Fibroblast of skin of left biceps (primary cell): ENCODE data around the gene PRR33.

Experiments used
- DNase-seq, 2 experiments: peaks; one replicate each; pipeline ENCODE4 v3.0.0-alpha.2; 2013; ENCODE audit warnings: low read depth in 2 of 2

Gene PRR33

GRCh38 chr11:1927848-1928469 is 36.3 kb upstream of the PRR33 start:
- no peak for DNase-seq

DNA sequence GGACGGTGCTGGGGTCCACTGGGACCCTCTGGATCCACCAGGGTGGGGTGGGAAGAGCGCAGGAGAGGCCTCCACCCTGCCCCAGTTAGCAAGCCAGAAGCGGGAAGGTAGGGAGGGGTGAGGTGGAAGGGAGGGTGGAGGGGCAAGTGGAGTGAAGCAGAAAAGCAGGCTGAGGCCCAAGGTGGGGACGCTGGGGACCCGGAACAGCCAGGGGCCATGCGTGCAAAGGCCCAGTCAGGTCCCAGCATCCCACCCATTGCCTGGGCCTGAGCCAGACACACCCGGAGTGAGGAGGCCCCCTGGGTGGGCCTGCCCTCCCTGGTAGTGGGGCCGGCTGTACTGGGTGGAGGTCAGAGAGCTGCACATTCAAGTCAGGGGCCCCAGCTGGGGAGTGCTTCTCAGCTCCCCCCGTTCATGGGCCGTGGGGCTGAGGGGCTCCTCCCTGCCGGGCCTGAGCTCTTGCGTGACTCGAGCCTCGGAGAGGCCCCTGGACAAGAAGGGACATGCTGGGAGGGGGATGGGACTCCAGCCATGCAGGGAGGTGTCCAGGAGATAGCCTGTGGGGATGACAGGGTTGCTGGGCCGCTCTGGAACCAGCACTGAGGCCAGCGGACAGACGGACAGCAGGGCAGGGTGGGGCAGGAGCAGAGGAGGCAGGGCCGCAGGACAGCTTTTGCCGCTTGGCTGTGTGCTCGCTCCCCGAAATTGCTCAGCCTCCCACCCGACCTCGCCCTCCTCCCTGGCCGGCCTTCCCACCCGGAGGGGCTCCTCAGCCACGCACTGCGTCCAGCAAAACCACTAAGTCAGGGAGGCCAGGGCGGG is 35.5 kb upstream of the PRR33 start:
- DNase-seq = no peak

- DNase-seq = no peak
Observed at GRCh38 chr11:1926156-1927025, 34.7 kb upstream of the PRR33 start.

- no peak for DNase-seq
Observed at GRCh38 chr11:1925373-1926155, 33.9 kb upstream of the PRR33 start.

DNA sequence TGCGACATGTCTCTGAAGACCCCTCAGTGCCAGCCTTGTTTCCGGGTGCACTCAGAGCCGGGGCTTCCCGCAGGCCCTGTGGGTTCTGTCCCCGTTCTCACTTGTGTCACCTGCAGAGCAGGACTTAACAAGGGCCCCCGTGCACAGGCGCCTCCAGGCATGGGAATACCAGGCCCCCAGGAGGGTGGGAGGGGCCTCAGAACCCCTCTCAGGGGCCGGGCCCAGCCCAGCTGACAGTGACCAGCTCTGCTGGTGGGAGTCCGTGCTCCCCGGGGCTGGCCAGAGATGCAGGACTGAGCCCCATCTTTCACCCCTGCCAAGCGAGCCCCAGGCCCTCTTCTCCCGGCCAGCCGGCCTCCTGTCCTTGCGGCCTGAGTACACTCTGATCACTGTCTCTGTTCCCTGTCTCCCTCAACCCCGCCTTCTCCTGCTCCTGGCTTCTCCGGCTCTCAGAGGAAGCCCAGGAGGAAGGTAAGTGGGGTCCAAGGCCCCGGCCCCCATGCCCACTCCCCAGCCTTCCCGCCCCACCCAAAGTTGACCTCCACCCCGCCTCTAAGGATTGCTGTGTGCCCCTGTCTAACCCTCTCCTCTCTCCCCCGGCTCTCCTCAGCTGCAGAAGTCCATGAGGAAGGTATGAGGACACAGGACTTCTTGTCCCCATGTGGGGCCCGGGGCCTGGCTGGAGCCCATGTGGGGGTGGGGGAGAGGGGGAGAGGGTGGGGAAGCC is 33.1 kb upstream of the PRR33 start:
- DNase-seq = no peak

DNA sequence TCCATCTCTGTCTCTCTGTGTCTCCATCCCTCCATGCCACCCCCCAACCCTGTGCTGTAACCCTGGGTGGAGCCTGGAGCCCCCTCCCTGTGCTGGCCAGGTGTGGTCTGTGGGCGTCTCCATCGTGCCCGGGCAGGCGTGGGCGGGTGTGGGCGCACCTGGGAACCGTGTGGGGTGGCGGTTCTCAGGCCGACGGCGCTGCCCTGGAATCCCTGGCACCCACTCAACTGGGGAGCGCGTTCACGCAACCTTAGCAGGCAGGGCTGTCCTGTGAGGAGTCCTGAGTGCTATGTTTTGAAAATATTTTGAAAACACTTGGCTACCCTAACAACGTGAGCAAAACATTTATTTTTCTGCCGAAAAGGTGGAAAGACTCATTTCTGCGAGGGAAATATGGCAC is 32.5 kb upstream of the PRR33 start:
- DNase-seq = no peak

GRCh38 chr11:1923201-1923956 is 31.7 kb upstream of the PRR33 start:
- DNase-seq = no peak

GRCh38 chr11:1922481-1923081 is 30.9 kb upstream of the PRR33 start:
- no peak for DNase-seq

DNA sequence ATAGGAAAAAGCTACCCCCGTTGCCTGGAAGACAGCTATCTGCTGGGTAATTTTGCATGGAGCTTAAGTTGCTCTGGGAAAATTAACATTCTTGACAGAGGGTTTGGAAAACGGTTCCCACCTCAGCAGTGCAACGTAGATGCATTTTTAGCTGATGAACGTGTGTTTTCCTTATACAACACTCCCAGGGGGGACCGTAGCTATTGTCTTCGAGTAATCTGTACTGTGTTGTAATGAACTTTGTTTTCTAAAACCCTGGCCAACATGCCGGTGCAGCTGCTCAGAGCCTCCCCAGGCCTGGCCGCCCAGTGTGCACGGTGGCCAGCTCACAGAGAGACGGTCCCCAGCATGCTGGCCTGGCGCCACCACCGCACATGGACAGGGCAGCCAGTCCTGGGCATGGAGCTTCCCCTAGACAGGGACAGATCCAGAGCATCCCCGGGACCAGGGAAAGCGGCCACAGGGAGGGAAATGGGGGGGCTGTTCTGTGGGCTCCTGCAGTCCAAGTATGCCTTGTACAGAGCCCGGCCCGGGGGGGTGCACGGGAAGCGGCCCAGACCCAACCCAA is 30.0 kb upstream of the PRR33 start:
- DNase-seq = no peak

DNA sequence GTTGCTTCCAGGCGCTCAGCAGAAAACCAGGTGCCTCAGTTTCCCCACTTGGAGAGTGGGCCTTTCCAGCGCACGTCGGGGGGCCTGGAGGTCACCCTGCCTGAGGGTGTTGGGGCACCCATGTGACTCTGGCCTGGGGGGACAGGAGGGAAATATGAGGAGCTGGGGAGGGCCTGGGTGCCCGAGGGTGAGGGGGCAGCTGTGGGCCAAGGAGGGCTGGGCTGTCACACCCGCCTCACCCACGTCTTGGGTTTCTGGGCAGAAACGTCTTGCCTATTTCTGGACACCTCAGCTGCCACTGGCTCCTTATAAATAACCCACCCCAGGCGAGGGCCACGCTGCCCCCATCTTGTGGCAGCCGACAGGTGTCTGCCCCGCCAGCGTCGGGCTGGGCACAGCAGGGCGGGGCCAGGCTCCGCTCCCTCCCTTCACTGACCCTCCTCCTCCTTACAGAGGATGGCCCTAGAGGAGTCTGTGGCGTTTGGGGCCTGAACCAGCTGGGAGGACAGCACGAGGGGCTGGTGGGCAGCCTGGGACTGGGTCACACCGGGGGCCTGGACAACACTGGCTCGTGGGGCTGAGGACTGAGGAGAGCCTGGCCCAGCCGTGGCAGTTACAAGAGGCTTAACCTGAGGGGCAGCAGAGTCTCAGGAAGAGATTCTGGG is 29.3 kb upstream of the PRR33 start:
- DNase-seq = no peak

- no peak for DNase-seq
Observed at GRCh38 chr11:1920128-1920908, 28.6 kb upstream of the PRR33 start.

GRCh38 chr11:1919391-1920127 is 27.9 kb upstream of the PRR33 start, which contains the start of gene TNNT3:
TNNT3 (plus strand) TSS chr11:1919703; CDS start chr11:1922875, 3,172 bp downstream.
- no peak for DNase-seq

DNA sequence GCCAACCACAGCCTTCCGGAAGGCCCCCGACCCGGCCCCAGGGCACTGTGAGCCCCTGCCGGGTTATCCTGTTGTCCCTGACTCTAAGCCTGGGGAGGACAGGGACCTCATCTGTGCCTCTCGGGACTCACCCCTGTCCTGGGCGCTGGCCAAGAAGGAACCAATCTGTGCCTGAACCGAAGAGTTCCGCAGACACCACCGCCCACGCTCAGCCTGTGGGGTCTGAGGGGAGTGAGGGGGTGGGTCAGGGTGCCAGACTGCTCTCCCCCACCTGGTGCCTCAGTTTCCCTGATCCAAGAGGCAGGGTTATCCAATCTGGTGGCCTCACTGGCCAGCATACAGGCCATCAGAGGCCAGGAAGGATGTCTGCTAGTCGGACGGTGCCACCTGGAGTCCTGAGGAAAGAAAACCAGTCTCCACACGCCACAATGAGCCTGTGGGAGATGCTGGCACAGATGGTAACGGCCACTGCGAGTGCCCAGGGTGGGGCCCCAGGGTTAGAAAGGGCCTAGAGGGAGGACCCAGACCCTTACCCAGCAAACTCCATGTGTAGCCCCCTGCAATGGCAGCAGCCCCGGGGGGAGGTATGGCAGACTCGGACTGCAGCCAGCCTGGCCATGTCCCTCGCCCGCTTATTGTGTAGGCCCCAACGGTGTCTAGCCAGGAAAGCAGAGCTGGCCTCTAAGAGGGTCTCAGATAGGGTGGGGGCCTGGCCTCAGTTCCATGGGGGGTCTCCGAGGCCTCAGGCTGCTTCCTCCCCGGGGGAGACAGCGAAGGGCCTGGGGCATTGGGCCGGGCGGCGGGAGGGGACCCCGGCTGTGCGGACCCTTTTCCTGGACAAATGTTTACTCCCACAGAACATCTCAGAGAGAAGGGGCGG is 27.0 kb upstream of the PRR33 start:
- no peak for DNase-seq

- no peak for DNase-seq
Observed at GRCh38 chr11:1917523-1918435, 26.1 kb upstream of the PRR33 start.

GRCh38 chr11:1916986-1917522 is 25.4 kb upstream of the PRR33 start:
- no peak for DNase-seq
